Subcutaneous abdominal adipose tissue (tissue), 5 donors: Measurements from ENCODE around the gene STING1.
"Not testable (repeated sequence)": the region's sequence is repeated elsewhere in the genome, so short reads cannot be mapped to it uniquely, and the experiment has no call there.

ENCODE experiments used
- H3K27ac ChIP-seq: one replicate; pipeline ENCODE4 v1.7.0; 2013; ENCODE audit warnings: low read depth, mild to moderate bottlenecking, inconsistent platforms, low read length, moderate library complexity
- H3K27me3 ChIP-seq, 5 donors: one replicate each; pipeline ENCODE4 v1.7.0; 2013; ENCODE audit warnings: low read length in 5 of 5, inconsistent platforms in 1 of 5; ENCODE audit not compliant: control insufficient read depth in 5 of 5, insufficient read depth in 4 of 5
- H3K36me3 ChIP-seq, 5 donors: one replicate each; pipeline ENCODE4 v1.7.0; 2013; ENCODE audit warnings: low read length in 5 of 5; ENCODE audit not compliant: control insufficient read depth in 5 of 5, insufficient read depth in 5 of 5
- H3K4me1 ChIP-seq, 5 donors: one replicate each; pipeline ENCODE4 v1.7.0; 2013; ENCODE audit warnings: low read length in 5 of 5, mild to moderate bottlenecking in 3 of 5, moderate library complexity in 1 of 5; ENCODE audit not compliant: control insufficient read depth in 5 of 5, insufficient read depth in 5 of 5
- H3K4me3 ChIP-seq, 5 donors: one replicate each; pipeline ENCODE4 v1.7.0; 2013; ENCODE audit warnings: low read length in 5 of 5, low read depth in 1 of 5
- H3K9ac ChIP-seq, 5 donors: one replicate each; pipeline ENCODE4 v1.7.0; 2013; ENCODE audit warnings: low read length in 5 of 5, mild to moderate bottlenecking in 4 of 5, moderate library complexity in 3 of 5
- H3K9me3 ChIP-seq, 5 donors: one replicate each; pipeline ENCODE4 v1.7.0; 2013; ENCODE audit warnings: low read length in 5 of 5; ENCODE audit not compliant: control insufficient read depth in 5 of 5
- donor health status: healthy.
- donor health status: healthy.
- donor health status: healthy.
- donor health status: healthy.
- donor health status: healthy.

The STING1 gene

DNA sequence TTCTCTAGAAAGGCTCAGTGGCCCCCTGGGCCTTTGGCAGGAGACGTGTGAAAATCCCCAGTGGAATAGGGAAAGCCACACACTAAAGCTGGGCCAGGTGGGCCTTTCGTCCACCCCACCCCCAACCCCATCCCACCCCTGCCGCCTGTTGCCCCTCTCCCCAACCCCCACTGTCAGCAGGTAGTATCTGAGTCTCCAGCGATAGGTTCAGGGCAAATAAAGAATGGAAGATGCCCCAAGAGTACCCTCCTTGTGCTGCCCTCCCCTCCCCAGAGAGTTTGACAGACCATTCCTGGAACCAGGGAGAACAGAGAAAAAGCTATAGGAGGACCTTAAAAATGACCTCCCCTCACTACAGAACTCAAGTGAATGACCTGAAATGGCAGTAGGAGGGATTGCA lies 41.9 kb upstream of the STING1 start:
- Histone ChIP-seq H3K4me3 (no peak overlapping the region), H3K9me3 (no peaks in the 10 kb centered on the region), H3K36me3 (no peaks in the 10 kb centered on the region), H3K9ac (no peak overlapping the region), H3K4me1 (no peaks in the 10 kb centered on the region), H3K27ac (no peak overlapping the region), H3K27me3 (no peaks in the 10 kb centered on the region)

DNA sequence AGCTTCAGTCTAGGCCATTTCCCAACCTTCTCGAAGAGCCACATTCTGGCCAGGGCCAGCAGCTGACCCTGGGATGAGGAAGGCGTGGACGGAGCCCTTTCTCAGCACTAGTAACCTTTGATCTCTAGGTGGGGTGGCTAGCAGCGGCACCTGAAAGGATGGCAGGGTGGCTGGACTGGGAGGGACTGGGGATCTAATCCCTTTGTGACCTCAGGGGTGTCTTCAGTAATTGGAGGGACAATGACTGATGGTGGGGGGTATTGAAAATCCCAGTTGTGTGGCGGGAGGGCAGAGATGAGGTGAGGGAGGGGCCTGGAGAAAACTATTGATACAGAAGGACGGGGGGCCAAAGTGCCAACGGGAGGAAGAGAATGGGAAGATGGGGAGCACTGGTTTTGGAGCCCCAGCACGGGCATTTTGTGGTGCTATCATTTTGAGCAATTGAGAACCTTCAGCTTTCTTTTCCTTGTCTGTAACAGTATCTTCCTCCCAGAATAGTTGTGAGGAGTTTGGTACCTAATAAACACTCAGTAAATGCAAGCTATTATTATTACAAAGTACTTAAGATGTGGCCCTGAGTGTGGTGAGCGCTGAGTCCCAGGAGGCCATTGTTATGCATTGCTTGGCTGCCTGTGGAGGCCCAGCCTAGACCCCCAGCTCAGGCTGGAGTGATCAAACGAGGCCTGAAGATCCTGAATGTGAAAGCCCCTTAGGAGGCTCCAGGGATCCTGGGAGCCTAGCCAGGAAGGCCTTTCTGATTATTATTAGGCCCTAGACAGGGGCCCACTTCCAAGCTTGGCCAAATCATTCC lies 41.3 kb upstream of the STING1 start:
- H3K27ac ChIP-seq, result no peak overlapping the region
- H3K27me3 ChIP-seq, result no peaks in the 10 kb centered on the region
- no peak overlapping the region for H3K9ac ChIP-seq
- no peak overlapping the region for H3K4me3 ChIP-seq
- no peaks in the 10 kb centered on the region for H3K9me3 ChIP-seq
- H3K36me3 ChIP-seq, result no peaks in the 10 kb centered on the region
- no peaks in the 10 kb centered on the region for H3K4me1 ChIP-seq

DNA sequence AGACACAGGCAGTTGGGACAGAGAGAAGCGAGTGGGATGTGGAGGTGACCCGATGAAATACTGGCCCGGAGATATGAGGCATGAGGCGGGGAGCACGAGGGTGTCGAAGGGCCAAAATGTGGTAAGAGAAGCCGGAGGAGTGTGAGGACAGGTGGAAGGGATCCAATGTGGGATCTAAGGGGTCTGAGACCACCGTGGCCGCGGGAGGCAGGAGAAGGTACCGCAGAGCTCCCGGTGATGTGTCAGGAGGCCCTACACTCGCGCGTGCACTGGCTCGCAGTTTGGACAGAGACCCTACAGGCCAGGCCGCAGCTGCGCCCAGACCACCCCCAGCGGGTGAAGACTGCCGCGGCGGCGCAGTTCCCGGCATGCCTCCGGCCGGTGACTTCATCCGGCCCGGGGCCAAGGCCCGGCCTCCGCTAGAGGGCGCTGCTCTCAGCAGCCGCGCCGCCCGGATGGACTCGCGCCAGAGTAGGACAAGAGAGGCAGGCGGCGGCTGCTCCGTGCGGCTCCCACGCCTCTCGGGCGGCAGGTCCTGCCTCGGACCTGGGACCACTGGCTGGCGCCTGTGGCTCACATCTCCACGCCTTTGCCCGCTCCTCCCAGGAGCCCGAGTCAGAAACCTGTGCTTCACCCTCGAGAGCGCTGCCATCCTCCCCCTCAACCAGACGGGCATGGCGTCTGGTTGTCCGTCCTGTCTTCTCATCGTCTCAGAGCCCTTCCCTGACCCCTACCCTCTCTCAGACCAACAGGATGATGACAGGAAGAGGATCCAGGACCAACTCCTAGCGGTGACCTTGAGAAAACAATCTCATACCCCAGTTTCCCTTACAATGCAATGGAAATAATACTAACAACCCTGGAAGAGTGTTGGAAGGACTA lies 35.4 kb upstream of the STING1 start:
- H3K27me3 ChIP-seq, result no peaks in the 10 kb centered on the region
- H3K27ac ChIP-seq, result peak overlapping the region; percentile 74
- H3K36me3 ChIP-seq, result no peaks in the 10 kb centered on the region
- H3K4me3 ChIP-seq, result peak overlapping the region; percentile 69 to 89 (median 81)
- no peaks in the 10 kb centered on the region for H3K9me3 ChIP-seq
- H3K9ac ChIP-seq, result peak overlapping the region; percentile 61 to 99 (median 92)
- peaks cover 0 to 12% (median 12%) of the 10 kb centered on the region in 5 donors for H3K4me1 ChIP-seq

DNA sequence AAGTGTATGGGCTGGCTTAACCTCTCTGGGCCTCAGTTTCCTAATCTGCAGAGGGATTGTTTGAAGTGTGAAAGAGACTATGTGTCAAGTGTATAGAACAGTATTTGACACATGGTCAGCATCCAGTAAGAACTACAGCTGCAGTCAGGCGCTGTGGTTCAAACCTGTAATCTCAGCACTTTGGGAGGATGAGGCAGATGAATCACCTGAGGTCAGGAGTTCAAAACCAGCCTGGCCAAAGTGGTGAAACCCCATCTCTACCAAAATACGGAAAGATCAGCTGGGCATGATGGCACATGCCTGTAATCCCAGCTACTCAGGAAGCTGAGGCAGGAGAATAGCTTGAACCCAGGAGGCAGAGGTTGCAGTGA lies 31.9 kb upstream of the STING1 start:
- Histone ChIP-seq H3K36me3 (no peaks in the 10 kb centered on the region), H3K4me1 (peaks cover 0 to 13% (median 12%) of the 10 kb centered on the region in 5 donors), H3K27me3 (no peaks in the 10 kb centered on the region), H3K9ac (no peak overlapping the region), H3K9me3 (no peaks in the 10 kb centered on the region), H3K4me3 (no peak overlapping the region), H3K27ac (no peak overlapping the region)

DNA sequence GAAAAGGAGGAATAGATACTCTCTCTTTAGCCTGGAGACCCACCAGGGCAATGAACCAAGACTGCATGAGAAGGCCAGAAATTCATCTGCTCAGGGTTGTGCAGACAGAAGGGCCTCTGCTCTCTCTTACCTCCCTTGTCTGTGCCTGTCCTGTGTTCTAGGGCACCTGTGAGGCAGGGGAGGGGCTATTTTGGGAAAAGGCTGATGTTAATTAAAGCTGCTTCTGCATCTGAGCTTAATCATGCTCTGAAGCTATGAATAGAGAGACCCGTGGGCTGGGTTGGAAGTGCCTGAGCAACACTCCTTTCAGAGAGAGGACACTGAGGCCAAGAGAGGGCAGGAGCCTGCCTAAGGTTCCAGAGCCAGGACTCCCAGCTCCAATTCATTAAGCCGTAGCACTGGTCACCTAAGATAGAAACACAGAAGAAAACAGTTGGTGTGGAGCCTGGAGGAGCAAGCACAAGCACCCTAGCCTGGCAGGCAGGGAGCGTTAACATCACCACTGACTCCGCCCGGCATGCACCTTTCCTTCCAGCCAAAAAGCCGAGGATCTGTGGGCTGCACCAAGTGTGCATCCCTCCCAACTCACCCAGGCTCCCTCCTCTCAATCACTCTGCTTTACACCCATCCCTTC lies 31.4 kb upstream of the STING1 start:
- Histone ChIP-seq H3K27me3 (no peaks in the 10 kb centered on the region), H3K9me3 (no peaks in the 10 kb centered on the region), H3K9ac (no peak overlapping the region), H3K4me3 (no peak overlapping the region), H3K27ac (no peak overlapping the region), H3K4me1 (peaks cover 0 to 13% (median 12%) of the 10 kb centered on the region in 5 donors), H3K36me3 (no peaks in the 10 kb centered on the region)

DNA sequence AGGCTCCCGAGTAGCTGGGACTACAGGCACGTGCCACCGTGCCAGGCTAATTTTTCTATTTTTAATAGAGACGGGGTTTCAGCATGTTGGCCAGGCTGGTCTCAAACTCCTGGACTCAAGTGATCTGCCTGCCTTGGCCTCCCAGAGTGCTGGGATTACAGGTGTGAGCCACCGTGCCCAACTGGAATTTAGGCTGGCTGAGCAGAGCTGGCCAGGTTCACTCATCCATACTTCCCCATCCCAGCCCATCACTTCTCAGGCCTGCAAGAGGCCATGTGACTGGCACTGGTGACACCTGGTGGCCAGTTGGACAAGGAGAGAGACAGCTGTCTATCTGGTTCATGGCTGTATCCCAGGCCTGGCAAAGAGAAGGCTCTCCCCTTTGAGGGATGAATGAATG lies 30.9 kb upstream of the STING1 start:
- H3K9ac ChIP-seq, H3K9me3 ChIP-seq, H3K27ac ChIP-seq, H3K4me1 ChIP-seq, H3K4me3 ChIP-seq, H3K27me3 ChIP-seq, H3K36me3 ChIP-seq: not testable (repeated sequence)

DNA sequence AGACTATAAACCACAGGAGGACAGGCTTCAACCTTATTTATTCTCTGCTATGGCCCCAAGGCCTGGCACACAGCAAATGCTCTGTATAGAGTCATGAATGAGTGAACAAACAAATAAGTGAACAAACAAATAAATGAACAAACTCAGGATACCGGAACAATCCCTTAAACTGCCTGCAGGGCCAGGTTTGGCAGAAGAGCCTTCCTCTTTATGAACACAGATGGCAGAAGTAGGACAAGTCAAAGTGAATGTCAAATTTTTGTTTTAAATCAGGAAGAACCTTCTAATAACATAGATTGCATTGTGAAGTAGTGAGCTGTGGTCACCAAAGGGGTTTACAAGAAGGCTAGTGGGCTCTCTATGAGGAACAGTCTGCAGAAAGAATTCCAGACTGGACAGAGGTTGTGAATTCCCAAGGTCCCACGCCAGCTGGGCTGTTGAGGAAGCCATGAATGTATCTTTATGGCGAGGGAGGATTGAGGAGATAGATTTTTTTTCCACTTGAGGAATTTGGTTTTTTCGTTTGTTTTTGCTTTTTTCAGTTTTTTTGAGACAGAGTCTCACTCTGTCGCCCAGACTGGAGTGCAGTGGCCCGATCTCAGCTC lies 30.3 kb upstream of the STING1 start:
- Histone ChIP-seq H3K4me1 (peaks cover 0 to 6% (median 5%) of the 10 kb centered on the region in 5 donors), H3K36me3 (no peaks in the 10 kb centered on the region), H3K9ac (no peak overlapping the region), H3K4me3 (no peak overlapping the region), H3K9me3 (no peaks in the 10 kb centered on the region), H3K27me3 (no peaks in the 10 kb centered on the region), H3K27ac (no peak overlapping the region)

DNA sequence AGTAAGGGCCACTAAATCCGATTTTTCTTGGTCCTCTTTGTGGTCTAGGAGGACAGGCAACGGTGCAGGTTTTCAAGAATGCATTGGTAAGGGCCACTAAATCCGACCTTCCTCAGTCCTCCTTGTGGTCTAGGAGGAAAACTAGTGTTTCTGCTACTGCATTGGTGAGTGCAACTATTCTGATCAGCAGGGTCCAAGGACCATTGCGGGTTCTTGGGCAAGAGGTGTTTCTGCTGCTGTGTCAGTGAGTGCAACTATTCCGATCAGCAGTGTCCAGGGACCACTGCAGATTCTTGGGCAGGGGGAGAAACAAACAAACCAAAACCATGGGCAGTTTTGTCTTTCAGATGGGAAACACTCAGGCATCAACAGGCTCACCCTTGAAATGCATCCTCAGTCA lies 22.2 kb upstream of the STING1 start:
- not testable (repeated sequence) for H3K36me3 ChIP-seq

DNA sequence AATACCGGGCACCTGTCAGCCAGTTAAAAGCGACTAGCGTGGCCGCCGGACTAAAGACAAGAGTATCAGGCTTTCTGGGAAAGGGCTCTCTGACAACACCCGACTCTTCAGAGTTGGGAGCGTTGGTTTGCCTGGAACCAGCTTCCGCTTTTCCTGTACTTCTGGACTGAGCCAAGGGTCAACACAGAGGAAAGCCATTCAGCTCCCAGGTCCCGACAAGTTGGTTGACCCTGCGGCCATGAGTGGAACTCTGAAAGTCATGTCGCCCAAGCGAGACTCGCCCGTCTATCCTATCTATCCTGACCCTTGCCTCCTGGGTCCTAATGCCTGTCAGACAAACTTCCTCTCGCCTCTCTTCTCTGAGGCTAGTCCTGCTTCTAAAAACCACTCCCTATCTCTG lies 21.3 kb upstream of the STING1 start:
- H3K36me3 ChIP-seq, H3K27ac ChIP-seq, H3K4me1 ChIP-seq, H3K27me3 ChIP-seq, H3K9ac ChIP-seq, H3K9me3 ChIP-seq: not testable (repeated sequence)
- H3K4me3 ChIP-seq, result peak overlapping the region in 1 of 5 donors; percentile 27

More for the DNA sequence above, 22.2 kb upstream of the STING1 start:
- not testable (repeated sequence) for H3K27ac ChIP-seq, H3K9me3 ChIP-seq, H3K9ac ChIP-seq, H3K27me3 ChIP-seq, H3K4me3 ChIP-seq, H3K4me1 ChIP-seq
